ENCODE data around the gene MDM2. TPM values are rescaled to one million over a fixed set of nuclear protein-coding genes. Genes with fewer than 3 reads are reported as not detected.
"Not testable (repeated sequence)": the region's sequence is repeated elsewhere in the genome, so short reads cannot be mapped to it uniquely, and the experiment has no call there.

The MDM2 gene
- total RNA-seq, 2 donors from 2014 or later, result 191 to 225 TPM

GRCh38 chr12:68831272-68831671 is 23.3 kb downstream of the MDM2 start:
- H3K27ac Mint-ChIP-seq, result peak overlapping the region; percentile 84
- peaks cover 20 to 51% of the 10 kb centered on the region in 2 donors for H3K36me3 Mint-ChIP-seq (ENCODE audit: insufficient read depth in 2 of 2)
- ATAC-seq (replicated peaks in 1 of 2), result no peak

GRCh38 chr12:68831751-68832503 is 23.9 kb downstream of the MDM2 start:
- no peak for ATAC-seq (replicated peaks in 1 of 2)
- Mint-ChIP-seq H3K4me3 (no peak overlapping the region), H3K27ac (no peak overlapping the region), H3K36me3 (ENCODE audit: insufficient read depth in 2 of 2) (peaks cover 22 to 51% of the 10 kb centered on the region in 2 donors), H3K27me3 (ENCODE audit: low read depth) (no peaks in the 10 kb centered on the region), H3K4me1 (ENCODE audit: low read depth) (peaks cover 13% of the 10 kb centered on the region), H3K9me3 (no peaks in the 10 kb centered on the region)
- no peak for DNase-seq

More at GRCh38 chr12:68831272-68831671, 23.3 kb downstream of the MDM2 start:
- H3K4me3 Mint-ChIP-seq, result no peak overlapping the region
- peaks cover 20% of the 10 kb centered on the region for H3K4me1 Mint-ChIP-seq (ENCODE audit: low read depth)
- no peaks in the 10 kb centered on the region for H3K9me3 Mint-ChIP-seq
- DNase-seq, result no peak
- no peaks in the 10 kb centered on the region for H3K27me3 Mint-ChIP-seq (ENCODE audit: low read depth)

- Mint-ChIP-seq H3K4me3 (no peak overlapping the region), H3K4me1 (ENCODE audit: low read depth) (peaks cover 8% of the 10 kb centered on the region), H3K27ac (no peak overlapping the region), H3K27me3 (ENCODE audit: low read depth) (no peaks in the 10 kb centered on the region), H3K9me3 (no peaks in the 10 kb centered on the region), H3K36me3 (ENCODE audit: insufficient read depth in 2 of 2) (peaks cover 22 to 51% of the 10 kb centered on the region in 2 donors)
- ATAC-seq (replicated peaks in 1 of 2) (no peak), DNase-seq (no peak)
Measured at GRCh38 chr12:68832504-68832867, 24.5 kb downstream of the MDM2 start.

GRCh38 chr12:68833508-68833907 is 25.5 kb downstream of the MDM2 start:
- DNase-seq, result no peak
- Mint-ChIP-seq H3K4me1 (ENCODE audit: low read depth) (peaks cover 11% of the 10 kb centered on the region), H3K27ac (no peak overlapping the region), H3K27me3 (ENCODE audit: low read depth) (no peaks in the 10 kb centered on the region), H3K36me3 (ENCODE audit: insufficient read depth in 2 of 2) (peaks cover 27 to 51% of the 10 kb centered on the region in 2 donors), H3K4me3 (no peak overlapping the region), H3K9me3 (no peaks in the 10 kb centered on the region)
- ATAC-seq (replicated peaks in 1 of 2), result no peak

GRCh38 chr12:68835333-68835908 is 27.4 kb downstream of the MDM2 start:
- Mint-ChIP-seq H3K4me1 (ENCODE audit: low read depth) (peaks cover 7% of the 10 kb centered on the region), H3K4me3 (no peak overlapping the region), H3K27ac (peak overlapping the region; percentile 87), H3K27me3 (ENCODE audit: low read depth) (no peaks in the 10 kb centered on the region), H3K36me3 (ENCODE audit: insufficient read depth in 2 of 2) (peaks cover 22 to 50% of the 10 kb centered on the region in 2 donors), H3K9me3 (no peaks in the 10 kb centered on the region)
- DNase-seq, result no peak
- ATAC-seq (replicated peaks in 1 of 2), result no peak

- DNase-seq, result no peak
- H3K9me3 Mint-ChIP-seq, result no peaks in the 10 kb centered on the region
- peaks cover 16 to 51% of the 10 kb centered on the region in 2 donors for H3K36me3 Mint-ChIP-seq (ENCODE audit: insufficient read depth in 2 of 2)
- no peak overlapping the region for H3K27ac Mint-ChIP-seq
- peaks cover 6% of the 10 kb centered on the region for H3K4me1 Mint-ChIP-seq (ENCODE audit: low read depth)
- ATAC-seq (replicated peaks in 1 of 2), result no peak
- H3K4me3 Mint-ChIP-seq, result no peak overlapping the region
- no peaks in the 10 kb centered on the region for H3K27me3 Mint-ChIP-seq (ENCODE audit: low read depth)
Measured at GRCh38 chr12:68837215-68837614, 29.2 kb downstream of the MDM2 start.

GRCh38 chr12:68838046-68838886 is 30.3 kb downstream of the MDM2 start:
- peaks cover 6% of the 10 kb centered on the region for H3K4me1 Mint-ChIP-seq (ENCODE audit: low read depth)
- H3K9me3 Mint-ChIP-seq, result no peaks in the 10 kb centered on the region
- no peaks in the 10 kb centered on the region for H3K27me3 Mint-ChIP-seq (ENCODE audit: low read depth)
- DNase-seq, result no peak
- ATAC-seq (replicated peaks in 1 of 2), result no peak
- H3K4me3 Mint-ChIP-seq, result no peak overlapping the region
- H3K36me3 Mint-ChIP-seq (ENCODE audit: insufficient read depth in 2 of 2), result peaks cover 16 to 56% of the 10 kb centered on the region in 2 donors
- peak overlapping the region; percentile 25 for H3K27ac Mint-ChIP-seq

GRCh38 chr12:68839183-68840147 is 31.5 kb downstream of the MDM2 start:
- H3K4me1 Mint-ChIP-seq (ENCODE audit: low read depth), result peaks cover 10% of the 10 kb centered on the region
- no peak for DNase-seq
- no peaks in the 10 kb centered on the region for H3K9me3 Mint-ChIP-seq
- no peak for ATAC-seq (replicated peaks in 1 of 2)
- H3K27ac Mint-ChIP-seq, result peak overlapping the region; percentile 6
- peaks cover 19 to 56% of the 10 kb centered on the region in 2 donors for H3K36me3 Mint-ChIP-seq (ENCODE audit: insufficient read depth in 2 of 2)
- no peak overlapping the region for H3K4me3 Mint-ChIP-seq
- H3K27me3 Mint-ChIP-seq (ENCODE audit: low read depth), result no peaks in the 10 kb centered on the region

GRCh38 chr12:68841175-68841574 is 33.2 kb downstream of the MDM2 start:
- ATAC-seq (replicated peaks in 1 of 2); H3K27me3 Mint-ChIP-seq (ENCODE audit: low read depth); H3K4me1 Mint-ChIP-seq (ENCODE audit: low read depth); H3K27ac Mint-ChIP-seq; H3K4me3 Mint-ChIP-seq; H3K9me3 Mint-ChIP-seq; DNase-seq: not testable (repeated sequence)
- H3K36me3 Mint-ChIP-seq (ENCODE audit: insufficient read depth in 2 of 2), result peaks cover 12 to 45% of the 10 kb centered on the region in 2 donors

- H3K4me3 Mint-ChIP-seq, result no peak overlapping the region
- no peaks in the 10 kb centered on the region for H3K27me3 Mint-ChIP-seq (ENCODE audit: low read depth)
- no peak for DNase-seq
- H3K36me3 Mint-ChIP-seq (ENCODE audit: insufficient read depth in 2 of 2), result peaks cover 10 to 41% of the 10 kb centered on the region in 2 donors
- no peaks in the 10 kb centered on the region for H3K9me3 Mint-ChIP-seq
- no peak overlapping the region for H3K27ac Mint-ChIP-seq
- no peak for ATAC-seq (replicated peaks in 1 of 2)
- peaks cover 10% of the 10 kb centered on the region for H3K4me1 Mint-ChIP-seq (ENCODE audit: low read depth)
Measured at GRCh38 chr12:68841717-68842116, 33.7 kb downstream of the MDM2 start.

GRCh38 chr12:68842123-68842522 is 34.1 kb downstream of the MDM2 start:
- Mint-ChIP-seq H3K4me1 (ENCODE audit: low read depth) (peaks cover 10% of the 10 kb centered on the region), H3K4me3 (no peak overlapping the region), H3K36me3 (ENCODE audit: insufficient read depth in 2 of 2) (peaks cover 10 to 40% of the 10 kb centered on the region in 2 donors), H3K27me3 (ENCODE audit: low read depth) (no peaks in the 10 kb centered on the region), H3K9me3 (no peaks in the 10 kb centered on the region), H3K27ac (no peak overlapping the region)
- ATAC-seq (replicated peaks in 1 of 2) (no peak), DNase-seq (no peak)

GRCh38 chr12:68842784-68843567 is 35.0 kb downstream of the MDM2 start:
- H3K36me3 Mint-ChIP-seq (ENCODE audit: insufficient read depth in 2 of 2), result peaks cover 10 to 37% of the 10 kb centered on the region in 2 donors

More at GRCh38 chr12:68842784-68843567, 35.0 kb downstream of the MDM2 start:
- Mint-ChIP-seq H3K4me3 (no peak overlapping the region), H3K27ac (peak overlapping the region; percentile 24), H3K9me3 (no peaks in the 10 kb centered on the region), H3K27me3 (ENCODE audit: low read depth) (no peaks in the 10 kb centered on the region), H3K4me1 (ENCODE audit: low read depth) (peaks cover 9% of the 10 kb centered on the region)
- ATAC-seq (replicated peaks in 1 of 2) (no peak), DNase-seq (no peak)

Measured in activated T-cell treated with anti-CD3 and anti-CD28 coated beads, Interleukin-2, amount 50 U/mL, for 72 hours (primary cell).